HG02870 (cell line): ENCODE data around the gene AMPD2.
A peak's percentile ranks its signal among the peaks of the same experiment; 100 is the strongest.
"Not testable (repeated sequence)": the region's sequence is repeated elsewhere in the genome, so short reads cannot be mapped to it uniquely, and the experiment has no call there.

ENCODE experiments used
- ATAC-seq: cut with Tn5 transposase; IDR thresholded peaks from one replicate; pipeline ENCODE4 v1.9.1; 2021; ENCODE audit warnings: mild to moderate bottlenecking, moderate library complexity; ENCODE audit not compliant: unreplicated experiment

AMPD2 gene

GRCh38 chr1:109649491-109649914 lies 29.9 kb downstream of the AMPD2 start:
- ATAC-seq = no peak

DNA sequence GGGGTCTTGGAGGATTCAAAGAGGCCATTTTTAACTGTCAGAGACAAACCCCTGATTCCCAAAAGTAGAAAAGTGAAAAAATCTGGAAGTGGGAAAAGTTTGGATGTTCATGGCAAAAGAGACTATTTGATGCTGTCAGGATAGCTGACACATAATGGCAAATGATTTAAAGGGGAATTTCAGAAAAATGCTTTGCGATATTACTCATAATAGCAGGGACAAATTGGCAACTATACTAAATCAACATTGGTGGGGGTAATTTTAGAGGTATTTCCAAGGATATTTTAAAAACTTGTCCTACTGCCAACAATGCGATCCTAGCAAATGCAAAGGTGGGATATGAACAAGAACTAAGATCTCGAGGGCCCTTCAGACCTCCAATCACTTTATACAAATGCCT lies 31.0 kb downstream of the AMPD2 start:
- ATAC-seq = no peak

GRCh38 chr1:109652402-109652801 lies 32.8 kb downstream of the AMPD2 start:
- no peak for ATAC-seq

DNA sequence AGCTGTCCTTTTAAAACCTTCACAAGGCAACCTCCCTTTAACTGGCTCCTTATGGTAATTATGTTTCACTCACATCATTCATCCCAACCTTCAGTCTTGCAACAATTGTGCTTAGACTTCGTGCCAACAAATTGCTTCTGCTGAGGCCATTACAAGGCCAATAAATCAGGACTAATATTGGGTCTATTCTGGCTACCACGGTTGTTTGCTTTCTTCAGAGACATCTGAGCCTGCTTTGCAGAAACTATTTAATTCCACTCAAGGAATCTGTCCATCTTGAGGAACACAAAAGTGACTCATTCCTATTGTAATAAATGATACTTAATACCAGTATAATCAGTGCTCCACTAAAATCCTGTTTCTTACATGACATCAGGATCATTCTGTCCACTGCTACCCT lies 33.7 kb downstream of the AMPD2 start:
- ATAC-seq = no peak

DNA sequence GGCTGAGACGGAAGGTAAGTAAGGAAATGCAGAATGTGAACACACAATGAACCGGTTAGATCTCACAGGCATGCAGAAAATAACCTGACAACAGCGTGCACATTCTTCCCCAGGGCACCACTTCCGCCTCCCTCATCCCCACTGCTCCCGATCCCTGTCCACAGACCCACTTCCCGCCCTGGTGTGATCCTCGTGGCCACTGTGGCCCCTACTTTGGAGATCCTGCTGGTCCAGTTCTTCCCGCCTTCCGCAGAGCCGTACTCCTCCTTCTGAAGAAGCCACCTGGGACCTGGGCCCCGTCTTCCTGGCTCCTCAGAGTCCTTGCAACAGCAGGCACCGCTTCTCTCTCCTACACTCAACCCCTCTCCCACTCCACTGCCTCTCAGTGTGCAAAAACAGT lies 34.9 kb downstream of the AMPD2 start:
- ATAC-seq = no peak

DNA sequence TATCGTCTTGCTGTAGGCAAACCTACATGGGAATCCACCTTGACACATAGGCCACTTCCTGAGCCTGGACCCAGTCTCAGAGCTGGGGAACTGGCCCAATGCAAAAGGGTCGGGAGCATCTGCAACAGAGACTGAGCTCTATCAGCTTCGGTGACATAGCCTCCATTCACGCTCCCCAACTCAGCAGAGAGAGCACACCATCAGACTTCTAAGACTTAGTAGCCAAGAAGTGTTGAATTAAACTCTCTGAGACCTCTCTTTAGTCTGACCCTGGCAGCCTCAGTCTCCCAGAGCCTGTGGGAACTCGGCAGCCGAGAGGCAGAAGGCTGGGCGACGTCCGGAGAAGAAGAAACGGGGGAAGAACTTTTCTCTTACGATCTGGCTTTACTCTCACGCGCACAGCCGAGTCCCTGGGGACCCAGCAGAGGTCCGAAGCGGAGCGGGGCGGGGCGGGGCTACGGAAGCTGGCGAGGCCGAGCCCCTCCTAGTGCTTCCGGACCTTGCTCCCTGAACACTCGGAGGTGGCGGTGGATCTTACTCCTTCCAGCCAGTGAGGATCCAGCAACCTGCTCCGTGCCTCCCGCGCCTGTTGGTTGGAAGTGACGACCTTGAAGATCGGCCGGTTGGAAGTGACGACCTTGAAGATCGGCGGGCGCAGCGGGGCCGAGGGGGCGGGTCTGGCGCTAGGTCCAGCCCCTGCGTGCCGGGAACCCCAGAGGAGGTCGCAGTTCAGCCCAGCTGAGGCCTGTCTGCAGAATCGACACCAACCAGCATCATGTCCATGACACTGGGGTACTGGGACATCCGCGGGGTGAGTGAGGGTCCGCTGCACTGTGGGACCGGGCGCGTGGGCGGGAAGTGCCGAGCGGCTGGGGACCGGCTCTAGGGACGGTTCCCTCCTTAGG lies 36.2 kb downstream of the AMPD2 start, which contains the start of gene GSTM4:
TSS of gene GSTM4 (plus strand) at position 485 of the 905 bp plus-strand sequence. CDS start at position 776, 291 bp downstream.
- peak; percentile 89 for ATAC-seq

- ATAC-seq = no peak
Observed at GRCh38 chr1:109657395-109657794, 37.8 kb downstream of the AMPD2 start.

DNA sequence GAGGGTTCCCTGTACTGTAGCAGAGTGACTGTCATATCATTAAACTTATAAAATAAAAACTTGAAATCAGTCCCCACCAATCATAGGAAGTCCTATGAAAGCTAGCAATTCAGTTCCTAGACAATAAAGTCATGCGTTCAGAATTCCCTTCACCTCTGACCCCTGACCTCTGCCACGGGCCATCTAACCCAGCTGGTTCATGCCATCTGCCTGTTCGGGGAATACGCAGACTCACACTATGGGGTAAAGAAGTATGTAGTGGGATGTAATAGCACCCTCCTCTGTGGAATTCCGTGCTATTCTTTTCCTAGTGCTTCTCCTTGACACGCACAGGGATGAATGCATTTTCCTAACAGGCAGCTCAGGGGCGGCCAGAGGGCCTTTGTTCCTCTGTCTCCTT lies 38.3 kb downstream of the AMPD2 start:
- no peak for ATAC-seq

GRCh38 chr1:109658533-109659042 lies 39.0 kb downstream of the AMPD2 start:
- no peak for ATAC-seq

DNA sequence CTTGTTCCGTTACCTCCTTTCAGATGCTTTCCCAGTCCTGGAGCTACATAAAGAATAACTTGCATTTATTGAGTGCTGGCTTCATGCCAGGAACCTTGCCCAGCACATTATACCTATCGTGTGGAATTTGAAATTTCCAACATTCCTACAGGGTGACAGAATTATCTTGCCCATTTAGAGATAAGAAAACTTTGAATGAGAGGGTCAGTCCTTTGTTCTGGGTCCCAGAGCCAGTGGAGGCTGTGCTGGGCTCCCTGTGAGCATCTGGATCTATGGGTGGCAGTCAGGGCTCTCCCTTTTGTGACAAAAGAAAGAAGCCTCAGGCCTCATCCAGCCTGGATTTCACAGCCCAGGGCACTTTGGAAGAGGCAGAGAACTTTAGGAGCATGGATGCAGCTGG lies 39.5 kb downstream of the AMPD2 start:
- ATAC-seq = no peak

- no peak for ATAC-seq
Observed at GRCh38 chr1:109659997-109660690, 40.5 kb downstream of the AMPD2 start.

- ATAC-seq = not testable (repeated sequence)
Observed at GRCh38 chr1:109660691-109661026, 41.0 kb downstream of the AMPD2 start.

GRCh38 chr1:109661391-109661790 lies 41.8 kb downstream of the AMPD2 start:
- ATAC-seq = no peak

DNA sequence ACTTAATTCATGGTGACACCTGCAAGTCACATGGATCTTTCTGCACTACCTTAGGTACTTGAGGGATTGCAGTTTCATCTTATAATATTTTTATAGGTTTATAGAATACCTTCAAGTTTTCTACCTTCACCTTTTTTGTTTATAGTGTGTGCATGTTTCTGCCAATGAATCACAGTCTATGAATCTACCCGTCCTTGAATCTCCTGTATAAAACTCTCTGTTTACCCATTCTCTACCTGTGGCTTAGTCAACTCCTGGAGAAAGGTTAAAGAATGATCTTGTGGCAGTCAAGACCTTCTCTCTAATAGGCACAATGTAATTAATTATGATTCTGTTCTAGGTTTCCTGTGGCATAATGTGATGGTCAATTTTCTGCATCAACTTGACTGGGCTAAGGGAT lies 45.0 kb downstream of the AMPD2 start:
- no peak for ATAC-seq

DNA sequence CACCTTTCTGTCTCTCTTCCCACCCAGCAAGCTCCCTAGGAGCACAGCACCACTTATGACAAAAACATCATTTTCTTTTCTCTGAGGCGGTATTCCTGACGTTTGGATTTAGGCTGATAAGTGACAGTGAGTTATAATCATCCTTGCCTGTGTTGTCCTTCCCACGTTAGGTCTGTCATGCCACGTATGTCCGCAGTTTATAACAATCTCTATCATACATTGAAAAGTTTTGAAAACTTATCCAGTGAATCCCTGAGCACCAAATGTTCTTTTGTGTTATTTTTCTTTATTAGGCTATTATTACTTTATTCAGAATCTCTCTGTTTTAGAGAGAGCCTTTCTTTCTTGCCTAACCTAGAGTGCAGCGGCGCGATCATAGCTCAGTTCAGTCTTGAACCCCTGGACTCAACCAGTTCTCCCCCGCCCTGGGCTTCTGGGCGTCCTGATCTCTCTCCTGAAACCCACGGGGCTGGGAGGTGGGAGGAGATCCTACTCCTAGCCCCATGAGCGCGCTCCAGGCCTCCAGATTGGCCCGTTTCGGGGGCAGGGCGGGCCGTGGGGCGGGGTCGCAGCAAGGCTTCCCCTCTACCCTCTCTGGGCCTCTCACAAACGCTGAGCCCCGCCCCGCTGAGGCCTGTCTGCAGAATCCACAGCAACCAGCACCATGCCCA lies 48.0 kb downstream of the AMPD2 start, which contains the start of gene GSTM2:
TSS of gene GSTM2 (plus strand) at position 606 of the 671 bp plus-strand sequence. CDS start at position 665, 59 bp downstream.
- peak; percentile 99 for ATAC-seq

- no peak for ATAC-seq
Observed at GRCh38 chr1:109668123-109668775, 48.6 kb downstream of the AMPD2 start.

GRCh38 chr1:109669246-109669948 lies 49.8 kb downstream of the AMPD2 start:
- no peak for ATAC-seq

DNA sequence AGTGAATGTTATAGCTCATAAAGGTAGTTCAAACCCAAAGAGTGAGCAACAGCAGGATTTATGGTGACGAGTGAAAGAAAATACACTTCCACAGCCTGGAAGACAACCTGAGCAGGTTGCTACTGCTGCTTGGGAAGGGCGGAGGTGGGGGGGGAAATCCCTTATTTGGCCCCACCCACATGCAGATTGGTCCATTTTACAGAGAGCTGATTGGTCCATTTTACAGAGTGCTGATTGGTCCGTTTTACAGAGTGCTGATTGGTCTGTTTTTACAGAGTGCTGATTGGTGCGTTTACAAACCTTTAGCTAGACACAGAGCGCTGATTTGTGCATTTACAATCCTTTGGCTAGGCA lies 50.3 kb downstream of the AMPD2 start:
- not testable (repeated sequence) for ATAC-seq

DNA sequence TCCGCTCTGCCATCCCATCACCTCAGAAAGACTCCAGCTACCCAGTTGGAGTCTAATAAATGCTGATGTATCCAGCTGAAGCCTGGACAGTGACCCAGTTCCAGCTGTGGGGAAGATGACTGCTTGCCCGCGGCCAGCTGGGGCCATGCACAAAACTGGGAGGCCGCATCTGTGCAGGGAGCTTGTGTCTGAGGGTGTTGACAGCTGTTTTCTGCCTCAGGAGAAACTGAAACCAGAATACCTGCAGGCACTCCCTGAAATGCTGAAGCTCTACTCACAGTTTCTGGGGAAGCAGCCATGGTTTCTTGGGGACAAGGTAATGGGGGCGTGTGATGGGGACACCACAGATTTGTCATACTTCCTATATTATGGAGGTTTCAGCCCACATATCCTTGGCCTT lies 51.4 kb downstream of the AMPD2 start:
- no peak for ATAC-seq

DNA sequence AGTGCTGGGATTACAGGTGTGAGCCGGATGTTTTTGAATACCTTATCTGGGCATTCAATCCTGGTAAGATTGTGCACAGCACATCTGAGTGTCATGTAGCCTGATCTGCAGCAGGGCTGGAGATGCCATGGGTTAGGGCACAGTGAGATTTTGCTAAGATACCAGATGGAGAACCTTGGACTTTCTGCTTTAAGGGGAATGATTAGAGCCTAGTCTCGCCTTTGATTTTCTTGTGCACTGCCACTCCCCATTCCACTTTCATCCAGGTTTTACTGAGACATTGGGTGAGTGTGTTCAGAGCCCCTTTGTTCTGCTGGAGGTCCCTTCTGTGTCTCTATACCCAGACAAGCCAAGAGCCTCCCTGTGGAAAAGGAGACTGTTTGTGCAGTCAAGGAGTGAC lies 54.2 kb downstream of the AMPD2 start:
- not testable (repeated sequence) for ATAC-seq
